WTC11 (cell line): ENCODE results near the gene CREB3L4. TPM values are rescaled to one million over a fixed set of nuclear protein-coding genes. Genes with fewer than 3 reads are reported as not detected.

Experiments
- ATAC-seq: fragments of 200-7000 bp; cut with Tn5 transposase; 2 replicates; pipeline ENCODE4 v1.10.0; 2021; ENCODE audit warnings: mild to moderate bottlenecking, moderate library complexity
- CTCF ChIA-PET: fragments of 300-600 bp; sonication (Branson Sonifier 250); formaldehyde crosslinking; loops from one replicate; lab custom pipeline; 2021; ENCODE audit warnings: antibody characterized with exemption; lab: Charles Lee
- POLR2A ChIA-PET: fragments of 350-600 bp; sonication (Branson Sonifier 250); formaldehyde crosslinking; loops from one replicate; lab custom pipeline; 2021; ENCODE audit warnings: antibody characterized with exemption; lab: Charles Lee
- DNase-seq: peaks from one replicate; pipeline ENCODE4 v3.0.0; 2021; ENCODE audit warnings: low spot score
- H3K27ac Mint-ChIP-seq: 2 replicates; pipeline ENCODE4 v1.8.0; 2021; ENCODE audit warnings: mixed read lengths
- H3K27me3 Mint-ChIP-seq: 2 replicates; pipeline ENCODE4 v1.8.0; 2021; ENCODE audit warnings: low read depth, mild to moderate bottlenecking, moderate library complexity, mixed read lengths
- H3K36me3 Mint-ChIP-seq: 2 replicates; pipeline ENCODE4 v1.8.0; 2021; ENCODE audit warnings: mixed read lengths
- H3K4me1 Mint-ChIP-seq: 2 replicates; pipeline ENCODE4 v1.8.0; 2022; ENCODE audit warnings: mixed read lengths
- H3K4me3 Mint-ChIP-seq: 2 replicates; pipeline ENCODE4 v1.8.0; 2021; ENCODE audit warnings: mild to moderate bottlenecking, moderate library complexity, mixed read lengths
- H3K9me3 Mint-ChIP-seq: 2 replicates; pipeline ENCODE4 v1.8.0; 2021; ENCODE audit warnings: mixed read lengths
- AFF4 ChIP-seq: sonication (generic); formaldehyde crosslinking; IDR thresholded peaks from 2 replicates; pipeline ENCODE4 v1.8.1; 2023; ENCODE audit warnings: mild to moderate bottlenecking, missing genetic modification reagents, borderline replicate concordance
- ATF1 ChIP-seq: sonication (generic); formaldehyde crosslinking; IDR thresholded peaks from 2 replicates; pipeline ENCODE4 v1.8.1; 2023; ENCODE audit warnings: mild to moderate bottlenecking, moderate library complexity, missing genetic modification reagents
- E2F1 ChIP-seq: sonication (generic); formaldehyde crosslinking; IDR thresholded peaks from 2 replicates; pipeline ENCODE4 v1.8.0; 2022; ENCODE audit warnings: mild to moderate bottlenecking, missing genetic modification reagents
- EMX1 ChIP-seq: fragments of 250-450 bp; sonication (Bioruptor Pico); IDR thresholded peaks from 2 replicates; pipeline ENCODE4 v1.8.0; 2021; ENCODE audit warnings: mild to moderate bottlenecking
- ERG ChIP-seq: fragments of 250-450 bp; sonication (Bioruptor Pico); IDR thresholded peaks from 2 replicates; pipeline ENCODE4 v1.8.0; 2021; ENCODE audit warnings: mild to moderate bottlenecking
- FOXK1 ChIP-seq: sonication (generic); formaldehyde crosslinking; IDR thresholded peaks from 2 replicates; pipeline ENCODE4 v1.8.0; 2022; ENCODE audit warnings: mild to moderate bottlenecking, moderate library complexity, missing genetic modification reagents
- GRHL2 ChIP-seq: fragments of 250-450 bp; sonication (Bioruptor Pico); IDR thresholded peaks from 2 replicates; pipeline ENCODE4 v1.8.0; 2022; ENCODE audit warnings: mild to moderate bottlenecking, moderate library complexity; ENCODE audit not compliant: insufficient replicate concordance, severe bottlenecking
- KAT7 ChIP-seq: sonication (generic); formaldehyde crosslinking; IDR thresholded peaks from 2 replicates; pipeline ENCODE4 v1.8.1; 2023; ENCODE audit warnings: missing genetic modification reagents, mild to moderate bottlenecking, borderline replicate concordance
- MYBL2 ChIP-seq: sonication (generic); formaldehyde crosslinking; IDR thresholded peaks from 2 replicates; pipeline ENCODE4 v1.8.1; 2023; ENCODE audit warnings: mild to moderate bottlenecking, moderate library complexity, missing genetic modification reagents
- NR2C2 ChIP-seq: sonication (generic); formaldehyde crosslinking; IDR thresholded peaks from 2 replicates; pipeline ENCODE4 v1.8.0; 2022; ENCODE audit warnings: mild to moderate bottlenecking, missing genetic modification reagents
- NR3C1 ChIP-seq: sonication (generic); formaldehyde crosslinking; conservative IDR thresholded peaks from 2 replicates; pipeline ENCODE4 v1.8.1; 2023; ENCODE audit warnings: low read depth, mild to moderate bottlenecking, missing genetic modification reagents
- ZNF232 ChIP-seq: sonication (generic); formaldehyde crosslinking; IDR thresholded peaks from 2 replicates; pipeline ENCODE4 v1.8.0; 2022; ENCODE audit warnings: mild to moderate bottlenecking, missing genetic modification reagents
- ZSCAN18 ChIP-seq: fragments of 250-450 bp; sonication (Bioruptor Pico); IDR thresholded peaks from 2 replicates; pipeline ENCODE4 v2.1.2; 2022; ENCODE audit warnings: mild to moderate bottlenecking, moderate library complexity
- total RNA-seq: library from RNA; stranded (reverse); gene quantifications from 3 replicates; pipeline ENCODE4 v1.2.3, GENCODE V29; 2021
- TF ChIP-seq, protein P1 (sequence below): sonication (generic); formaldehyde crosslinking; IDR thresholded peaks from 2 replicates; pipeline ENCODE4 v1.8.0; 2023; ENCODE audit warnings: missing genetic modification reagents, mild to moderate bottlenecking, borderline replicate concordance

CREB3L4 gene
- total RNA-seq, 1 experiment from 2014 or later = 33.1 TPM

- CTCF ChIA-PET = interaction anchor here (0.7 to 1.3 kb wide), 2 partner anchors 13 to 145 kb away, joined by 3 to 4 read pairs; no protein-coding TSS in a partner anchor
- no peak for ATAC-seq
- H3K4me3 Mint-ChIP-seq = no peak overlapping the region
Measured at GRCh38 chr1:153942766-153943549, 24.7 kb upstream of the CREB3L4 start.

GRCh38 chr1:153944005-153944826 is 23.5 kb upstream of the CREB3L4 start:
- ChIA-PET CTCF (interaction anchor here (0.7 to 2.8 kb wide), 7 partner anchors 12 to 147 kb away, joined by 3 to 20 read pairs (median 4); no protein-coding TSS in a partner anchor), POLR2A (interaction anchor here (1.3 kb wide), 1 partner anchor 19 kb away, joined by 4 read pairs; the partner anchor contains the start of gene SLC39A1)
- peaks cover 13% of the 10 kb centered on the region for H3K4me1 Mint-ChIP-seq
- no peaks in the 10 kb centered on the region for H3K27me3 Mint-ChIP-seq
- peak overlapping the region; percentile 81 for H3K4me3 Mint-ChIP-seq
- no peak for ATAC-seq
- peak overlapping the region; percentile 41; the same call in 1 of the 2 replicates for H3K27ac Mint-ChIP-seq
- no peaks in the 10 kb centered on the region for H3K9me3 Mint-ChIP-seq
- no peak for DNase-seq
- peaks cover 26% of the 10 kb centered on the region for H3K36me3 Mint-ChIP-seq
- no peak for TF ChIP-seq ZNF232 (CRISPR knock-in tag)
- no peak for TF ChIP-seq GRHL2
- TF ChIP-seq ERG (CRISPR knock-in tag) = no peak
- no peak for TF ChIP-seq ZSCAN18 (CRISPR knock-in tag)
- no peak for TF ChIP-seq KAT7 (CRISPR knock-in tag)
- no peak for TF ChIP-seq EMX1 (CRISPR knock-in tag)
- TF ChIP-seq E2F1 (CRISPR knock-in tag) = no peak
- no peak for TF ChIP-seq NR2C2 (CRISPR knock-in tag)

More at GRCh38 chr1:153942766-153943549, 24.7 kb upstream of the CREB3L4 start:
- POLR2A ChIA-PET = no interaction called here
- no peak for TF ChIP-seq GRHL2
- TF ChIP-seq, protein P1, sequence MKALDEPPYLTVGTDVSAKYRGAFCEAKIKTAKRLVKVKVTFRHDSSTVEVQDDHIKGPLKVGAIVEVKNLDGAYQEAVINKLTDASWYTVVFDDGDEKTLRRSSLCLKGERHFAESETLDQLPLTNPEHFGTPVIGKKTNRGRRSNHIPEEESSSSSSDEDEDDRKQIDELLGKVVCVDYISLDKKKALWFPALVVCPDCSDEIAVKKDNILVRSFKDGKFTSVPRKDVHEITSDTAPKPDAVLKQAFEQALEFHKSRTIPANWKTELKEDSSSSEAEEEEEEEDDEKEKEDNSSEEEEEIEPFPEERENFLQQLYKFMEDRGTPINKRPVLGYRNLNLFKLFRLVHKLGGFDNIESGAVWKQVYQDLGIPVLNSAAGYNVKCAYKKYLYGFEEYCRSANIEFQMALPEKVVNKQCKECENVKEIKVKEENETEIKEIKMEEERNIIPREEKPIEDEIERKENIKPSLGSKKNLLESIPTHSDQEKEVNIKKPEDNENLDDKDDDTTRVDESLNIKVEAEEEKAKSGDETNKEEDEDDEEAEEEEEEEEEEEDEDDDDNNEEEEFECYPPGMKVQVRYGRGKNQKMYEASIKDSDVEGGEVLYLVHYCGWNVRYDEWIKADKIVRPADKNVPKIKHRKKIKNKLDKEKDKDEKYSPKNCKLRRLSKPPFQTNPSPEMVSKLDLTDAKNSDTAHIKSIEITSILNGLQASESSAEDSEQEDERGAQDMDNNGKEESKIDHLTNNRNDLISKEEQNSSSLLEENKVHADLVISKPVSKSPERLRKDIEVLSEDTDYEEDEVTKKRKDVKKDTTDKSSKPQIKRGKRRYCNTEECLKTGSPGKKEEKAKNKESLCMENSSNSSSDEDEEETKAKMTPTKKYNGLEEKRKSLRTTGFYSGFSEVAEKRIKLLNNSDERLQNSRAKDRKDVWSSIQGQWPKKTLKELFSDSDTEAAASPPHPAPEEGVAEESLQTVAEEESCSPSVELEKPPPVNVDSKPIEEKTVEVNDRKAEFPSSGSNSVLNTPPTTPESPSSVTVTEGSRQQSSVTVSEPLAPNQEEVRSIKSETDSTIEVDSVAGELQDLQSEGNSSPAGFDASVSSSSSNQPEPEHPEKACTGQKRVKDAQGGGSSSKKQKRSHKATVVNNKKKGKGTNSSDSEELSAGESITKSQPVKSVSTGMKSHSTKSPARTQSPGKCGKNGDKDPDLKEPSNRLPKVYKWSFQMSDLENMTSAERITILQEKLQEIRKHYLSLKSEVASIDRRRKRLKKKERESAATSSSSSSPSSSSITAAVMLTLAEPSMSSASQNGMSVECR = no peak
- TF ChIP-seq MYBL2 (CRISPR knock-in tag) = no peak
- TF ChIP-seq NR3C1 (CRISPR knock-in tag) = no peak
- no peak for TF ChIP-seq AFF4 (CRISPR knock-in tag)
- TF ChIP-seq FOXK1 (CRISPR knock-in tag) = no peak
- no peak for TF ChIP-seq ATF1 (CRISPR knock-in tag)
- TF ChIP-seq KAT7 (CRISPR knock-in tag) = no peak
- Mint-ChIP-seq H3K36me3 (peaks cover 17% of the 10 kb centered on the region; the same call in 1 of the 2 replicates), H3K4me1 (peaks cover 13% of the 10 kb centered on the region), H3K27ac (peak overlapping the region; percentile 21; the same call in 1 of the 2 replicates), H3K27me3 (no peaks in the 10 kb centered on the region), H3K9me3 (no peaks in the 10 kb centered on the region)
- DNase-seq = no peak
